Activated naive CD8-positive, alpha-beta T cell treated with anti-CD3 and anti-CD28 coated beads for 36 hours (primary cell): ENCODE measurements around the gene FOXO3. TPM values are rescaled to one million over a fixed set of nuclear protein-coding genes. Genes with fewer than 3 reads are reported as not detected.

Experiments used
- DNase-seq: peaks from one replicate; pipeline ENCODE4 v3.0.0; 2021
- H3K27ac Mint-ChIP-seq: one replicate; pipeline ENCODE4 v1.8.0; 2022; ENCODE audit warnings: mild to moderate bottlenecking, moderate library complexity, mixed read lengths
- H3K27me3 Mint-ChIP-seq: one replicate; pipeline ENCODE4 v1.8.0; 2022; ENCODE audit warnings: mild to moderate bottlenecking, mixed read lengths
- H3K36me3 Mint-ChIP-seq: one replicate; pipeline ENCODE4 v1.8.0; 2021; ENCODE audit warnings: mild to moderate bottlenecking, mixed read lengths
- H3K4me1 Mint-ChIP-seq: one replicate; pipeline ENCODE4 v1.8.0; 2021; ENCODE audit warnings: mixed read lengths
- H3K4me3 Mint-ChIP-seq: one replicate; pipeline ENCODE4 v1.8.0; 2022; ENCODE audit warnings: mild to moderate bottlenecking, moderate library complexity, mixed read lengths
- H3K9me3 Mint-ChIP-seq: one replicate; pipeline ENCODE4 v1.8.0; 2022; ENCODE audit warnings: mixed read lengths
- total RNA-seq, 2 experiments: library from RNA; stranded (reverse); gene quantifications; one replicate each; pipeline ENCODE4 v1.2.3, GENCODE V29; 2021

The FOXO3 gene
- total RNA-seq, 2 experiments from 2014 or later, result 7.0 to 8.0 TPM

GRCh38 chr6:108561742-108562502 lies 1.2 kb downstream of the FOXO3 start:
- H3K9me3 Mint-ChIP-seq, result no peaks in the 10 kb centered on the region
- DNase-seq, result no peak
- H3K36me3 Mint-ChIP-seq, result peaks cover 14% of the 10 kb centered on the region
- H3K4me3 Mint-ChIP-seq, result peak overlapping the region; percentile 40
- peaks cover 10% of the 10 kb centered on the region for H3K27me3 Mint-ChIP-seq
- H3K4me1 Mint-ChIP-seq, result peaks cover 41% of the 10 kb centered on the region
- H3K27ac Mint-ChIP-seq, result no peak overlapping the region

- no peaks in the 10 kb centered on the region for H3K9me3 Mint-ChIP-seq
- H3K36me3 Mint-ChIP-seq, result peaks cover 17% of the 10 kb centered on the region
- H3K27me3 Mint-ChIP-seq, result peaks cover 9% of the 10 kb centered on the region
- peaks cover 39% of the 10 kb centered on the region for H3K4me1 Mint-ChIP-seq
- DNase-seq, result no peak
- H3K4me3 Mint-ChIP-seq, result peak overlapping the region; percentile 40
- H3K27ac Mint-ChIP-seq, result no peak overlapping the region
Observed at GRCh38 chr6:108562503-108562993, 1.8 kb downstream of the FOXO3 start.

- H3K9me3 Mint-ChIP-seq, result no peaks in the 10 kb centered on the region
- H3K4me1 Mint-ChIP-seq, result peaks cover 41% of the 10 kb centered on the region
Observed at GRCh38 chr6:108563292-108563691, 2.6 kb downstream of the FOXO3 start.

GRCh38 chr6:108564178-108564577 lies 3.5 kb downstream of the FOXO3 start:
- Mint-ChIP-seq H3K36me3 (peaks cover 26% of the 10 kb centered on the region), H3K27ac (no peak overlapping the region), H3K9me3 (no peaks in the 10 kb centered on the region), H3K4me1 (peaks cover 43% of the 10 kb centered on the region), H3K27me3 (peaks cover 9% of the 10 kb centered on the region), H3K4me3 (no peak overlapping the region)
- no peak for DNase-seq

More at GRCh38 chr6:108563292-108563691, 2.6 kb downstream of the FOXO3 start:
- Mint-ChIP-seq H3K36me3 (peaks cover 19% of the 10 kb centered on the region), H3K27me3 (peaks cover 9% of the 10 kb centered on the region), H3K27ac (no peak overlapping the region), H3K4me3 (no peak overlapping the region)
- DNase-seq, result no peak

- peak overlapping the region; percentile 76 for H3K27ac Mint-ChIP-seq
- no peaks in the 10 kb centered on the region for H3K9me3 Mint-ChIP-seq
- DNase-seq, result no peak
- H3K4me1 Mint-ChIP-seq, result peaks cover 46% of the 10 kb centered on the region
- peaks cover 30% of the 10 kb centered on the region for H3K36me3 Mint-ChIP-seq
- H3K4me3 Mint-ChIP-seq, result peak overlapping the region; percentile 0
- H3K27me3 Mint-ChIP-seq, result peaks cover 9% of the 10 kb centered on the region
Observed at GRCh38 chr6:108565091-108565766, 4.5 kb downstream of the FOXO3 start.

GRCh38 chr6:108565893-108566292 lies 5.2 kb downstream of the FOXO3 start:
- Mint-ChIP-seq H3K27me3 (peaks cover 9% of the 10 kb centered on the region), H3K4me3 (no peak overlapping the region), H3K36me3 (peaks cover 31% of the 10 kb centered on the region), H3K27ac (peak overlapping the region; percentile 55), H3K9me3 (no peaks in the 10 kb centered on the region), H3K4me1 (peaks cover 46% of the 10 kb centered on the region)
- DNase-seq, result no peak

DNA sequence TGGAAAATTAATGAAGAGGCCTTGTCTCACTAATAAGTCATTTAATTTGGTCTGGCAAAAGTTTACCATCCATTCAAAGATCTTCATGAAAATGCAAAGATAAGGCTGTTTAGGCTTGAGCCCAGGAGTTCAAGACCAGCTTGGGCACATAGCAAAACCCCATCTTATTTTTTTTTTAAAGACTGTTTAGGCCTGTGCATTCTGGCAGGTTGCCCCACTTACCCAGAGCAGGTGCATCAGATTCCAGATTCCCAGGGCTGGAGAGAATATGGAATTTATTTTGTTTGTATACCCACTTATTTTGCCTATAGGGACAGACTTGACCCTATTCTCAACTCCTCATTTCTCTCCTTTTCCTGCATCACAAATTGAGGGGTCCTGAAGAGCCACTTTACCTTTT lies 5.7 kb downstream of the FOXO3 start:
- Mint-ChIP-seq H3K4me3 (no peak overlapping the region), H3K36me3 (peaks cover 33% of the 10 kb centered on the region), H3K27me3 (peaks cover 9% of the 10 kb centered on the region), H3K9me3 (no peaks in the 10 kb centered on the region), H3K4me1 (peaks cover 46% of the 10 kb centered on the region), H3K27ac (no peak overlapping the region)
- DNase-seq, result no peak

- no peak overlapping the region for H3K27ac Mint-ChIP-seq
- H3K4me3 Mint-ChIP-seq, result no peak overlapping the region
Observed at GRCh38 chr6:108568101-108568500, 7.4 kb downstream of the FOXO3 start.

GRCh38 chr6:108568551-108569305 lies 8.0 kb downstream of the FOXO3 start:
- H3K27ac Mint-ChIP-seq, result no peak overlapping the region
- H3K4me1 Mint-ChIP-seq, result peaks cover 34% of the 10 kb centered on the region

More at GRCh38 chr6:108568101-108568500, 7.4 kb downstream of the FOXO3 start:
- no peaks in the 10 kb centered on the region for H3K27me3 Mint-ChIP-seq
- H3K4me1 Mint-ChIP-seq, result peaks cover 35% of the 10 kb centered on the region
- no peak for DNase-seq
- H3K9me3 Mint-ChIP-seq, result no peaks in the 10 kb centered on the region
- H3K36me3 Mint-ChIP-seq, result peaks cover 25% of the 10 kb centered on the region

GRCh38 chr6:108570517-108570916 lies 9.8 kb downstream of the FOXO3 start:
- Mint-ChIP-seq H3K27ac (no peak overlapping the region), H3K4me3 (no peak overlapping the region), H3K27me3 (no peaks in the 10 kb centered on the region), H3K4me1 (peaks cover 26% of the 10 kb centered on the region), H3K9me3 (no peaks in the 10 kb centered on the region), H3K36me3 (peaks cover 23% of the 10 kb centered on the region)
- DNase-seq, result no peak

More at GRCh38 chr6:108568551-108569305, 8.0 kb downstream of the FOXO3 start:
- peaks cover 23% of the 10 kb centered on the region for H3K36me3 Mint-ChIP-seq
- no peak for DNase-seq
- H3K27me3 Mint-ChIP-seq, result no peaks in the 10 kb centered on the region
- H3K4me3 Mint-ChIP-seq, result no peak overlapping the region
- no peaks in the 10 kb centered on the region for H3K9me3 Mint-ChIP-seq

DNA sequence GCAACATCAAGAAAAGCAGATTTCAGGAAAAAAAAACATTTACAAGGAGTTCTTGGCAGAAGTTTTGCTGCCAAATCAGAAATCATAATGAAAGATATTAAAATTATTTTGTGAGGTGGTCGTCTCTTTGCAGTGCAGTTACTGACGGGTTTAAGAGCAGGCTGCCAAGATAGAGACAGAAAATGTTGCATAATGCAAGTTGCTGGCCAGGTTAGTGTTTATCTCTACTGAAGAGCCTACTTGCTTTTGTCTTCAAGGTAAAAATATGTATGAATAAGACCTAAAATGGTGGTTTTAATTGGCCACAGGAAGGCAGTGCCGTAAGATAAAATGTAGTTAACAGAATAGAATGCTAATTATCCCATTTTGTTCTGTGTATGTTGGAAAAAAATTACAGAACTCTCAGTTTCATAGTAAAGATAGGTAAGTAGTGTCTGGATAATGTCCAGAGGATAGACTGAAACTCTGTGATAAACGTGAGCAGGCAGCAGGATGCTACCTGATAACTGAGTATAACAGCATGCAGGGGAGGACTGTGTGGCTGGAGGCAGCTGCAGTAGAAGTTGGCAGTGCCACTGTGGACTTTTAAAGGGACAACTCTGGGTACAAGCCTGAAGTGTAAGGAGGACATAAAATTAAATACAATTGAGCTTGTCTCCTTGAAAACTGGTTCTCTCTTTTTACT lies 13.9 kb downstream of the FOXO3 start:
- no peak overlapping the region for H3K4me3 Mint-ChIP-seq
- H3K27ac Mint-ChIP-seq, result no peak overlapping the region
- peaks cover 29% of the 10 kb centered on the region for H3K4me1 Mint-ChIP-seq

DNA sequence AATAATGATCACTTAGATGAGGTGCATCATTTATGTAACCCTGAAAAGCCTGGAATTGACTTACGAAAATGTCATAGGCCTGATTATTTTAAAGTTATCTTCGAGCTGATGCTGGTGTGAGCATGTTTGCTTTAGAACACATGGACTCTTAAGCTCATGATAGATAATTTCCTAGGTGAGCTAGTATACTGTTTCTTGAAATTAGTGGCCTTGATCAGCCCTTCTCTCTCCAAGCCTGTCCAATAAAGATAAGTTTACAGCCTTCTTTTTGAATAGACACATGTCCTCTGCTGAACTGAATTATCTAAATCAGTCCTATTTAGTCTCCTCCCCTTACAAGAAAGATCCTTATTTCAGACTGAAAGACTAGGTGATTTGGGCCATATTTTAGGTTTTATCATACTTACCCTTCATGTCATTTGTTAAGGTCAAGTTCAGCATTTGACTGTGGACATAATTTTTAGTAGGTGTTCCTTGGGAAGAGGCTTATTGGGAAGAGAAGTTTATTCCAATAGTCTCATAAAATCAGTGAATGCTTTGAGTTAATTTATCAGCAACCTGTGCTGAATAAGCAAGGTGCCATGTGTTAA lies 15.3 kb downstream of the FOXO3 start:
- Mint-ChIP-seq H3K4me3 (no peak overlapping the region), H3K36me3 (peaks cover 12% of the 10 kb centered on the region), H3K27ac (no peak overlapping the region), H3K27me3 (no peaks in the 10 kb centered on the region), H3K9me3 (no peaks in the 10 kb centered on the region), H3K4me1 (peaks cover 34% of the 10 kb centered on the region)
- no peak for DNase-seq

More for the DNA sequence above, 13.9 kb downstream of the FOXO3 start:
- H3K27me3 Mint-ChIP-seq, result no peaks in the 10 kb centered on the region
- no peak for DNase-seq
- H3K9me3 Mint-ChIP-seq, result no peaks in the 10 kb centered on the region
- H3K36me3 Mint-ChIP-seq, result peaks cover 15% of the 10 kb centered on the region

DNA sequence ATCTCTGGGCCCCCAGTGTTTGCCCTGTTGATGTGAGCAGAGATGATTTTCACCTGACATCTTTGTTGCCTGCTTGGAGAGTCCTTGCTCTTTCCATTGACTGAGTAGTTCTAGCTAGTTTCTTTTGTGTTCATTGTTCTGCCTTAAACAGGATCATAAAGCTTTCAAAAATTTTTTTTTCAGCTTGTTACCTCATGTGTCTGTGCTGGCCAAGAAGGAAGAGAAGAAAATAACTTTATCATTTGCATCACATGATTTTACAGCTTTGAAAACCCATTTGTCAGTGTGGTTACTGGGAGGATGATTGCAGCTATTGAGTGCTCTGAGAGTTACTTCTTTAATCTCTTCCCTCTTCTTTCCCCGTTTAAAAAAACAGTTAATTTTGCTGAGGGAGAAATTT lies 16.0 kb downstream of the FOXO3 start:
- no peak for DNase-seq
- H3K27ac Mint-ChIP-seq, result no peak overlapping the region

DNA sequence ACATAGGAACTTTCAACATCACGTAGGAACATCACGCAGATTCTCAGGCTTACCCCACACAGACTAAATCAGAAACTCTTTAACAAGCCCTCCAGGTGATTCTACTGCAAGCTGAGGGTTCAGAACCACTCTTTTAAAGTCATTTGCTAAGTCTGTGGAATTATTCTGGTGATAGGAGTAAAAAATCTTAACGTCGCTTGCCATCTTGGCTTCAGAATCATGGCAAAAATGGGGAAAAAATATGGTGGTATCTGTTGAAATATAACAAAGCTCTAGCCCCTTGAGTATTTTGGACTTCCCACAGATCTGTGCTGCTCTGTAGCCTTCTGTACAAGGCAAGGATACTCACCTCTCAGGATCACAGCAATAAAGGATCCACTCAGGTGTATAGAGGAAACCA lies 17.4 kb downstream of the FOXO3 start:
- H3K27me3 Mint-ChIP-seq, result no peaks in the 10 kb centered on the region
- peaks cover 52% of the 10 kb centered on the region for H3K4me1 Mint-ChIP-seq
- no peak overlapping the region for H3K4me3 Mint-ChIP-seq
- no peak for DNase-seq
- no peaks in the 10 kb centered on the region for H3K9me3 Mint-ChIP-seq
- H3K36me3 Mint-ChIP-seq, result peaks cover 14% of the 10 kb centered on the region
- H3K27ac Mint-ChIP-seq, result no peak overlapping the region

More for the DNA sequence above, 16.0 kb downstream of the FOXO3 start:
- Mint-ChIP-seq H3K4me3 (no peak overlapping the region), H3K4me1 (peaks cover 41% of the 10 kb centered on the region), H3K9me3 (no peaks in the 10 kb centered on the region), H3K36me3 (peaks cover 12% of the 10 kb centered on the region), H3K27me3 (no peaks in the 10 kb centered on the region)
